ENCODE data around the gene SRL.

SRL gene

DNA sequence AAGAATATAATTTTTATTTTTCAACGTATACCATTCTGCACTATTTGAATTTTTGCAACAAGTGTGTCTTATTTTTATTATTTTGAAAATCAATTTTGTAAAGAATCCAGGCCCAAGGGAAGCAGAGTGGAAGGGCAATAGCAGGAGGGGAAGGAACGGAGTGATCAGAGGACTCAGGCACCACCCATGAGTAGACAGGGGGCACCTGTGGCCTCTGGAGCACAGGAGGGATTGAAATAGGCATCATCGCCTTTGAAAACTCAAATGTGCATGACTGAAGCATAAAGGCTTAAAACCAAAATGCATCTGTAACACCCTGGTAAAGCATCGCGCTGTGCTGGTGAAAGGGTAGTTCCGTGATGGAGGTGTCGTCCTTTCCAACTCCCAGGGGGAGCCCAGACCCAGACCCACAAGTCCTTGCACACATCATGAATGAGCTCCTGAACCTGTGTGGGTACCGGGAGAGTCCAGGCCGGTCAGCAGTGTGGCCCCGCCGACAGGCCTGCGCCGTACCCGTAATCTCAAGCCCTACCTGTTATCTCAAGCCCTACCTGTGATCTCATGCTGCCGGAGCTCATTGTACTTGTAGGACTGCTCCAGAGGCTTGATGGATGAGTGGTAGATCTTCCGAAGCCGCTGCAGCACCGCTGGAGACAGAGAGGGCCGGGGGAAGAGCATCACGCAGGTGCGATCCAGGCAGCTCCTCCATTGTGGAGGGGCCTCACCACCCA is 39.1 kb downstream of the SRL start:
- in situ Hi-C loops (cut with MboI; ENCODE audit: low sequenced_read_pairs): no loop called here

DNA sequence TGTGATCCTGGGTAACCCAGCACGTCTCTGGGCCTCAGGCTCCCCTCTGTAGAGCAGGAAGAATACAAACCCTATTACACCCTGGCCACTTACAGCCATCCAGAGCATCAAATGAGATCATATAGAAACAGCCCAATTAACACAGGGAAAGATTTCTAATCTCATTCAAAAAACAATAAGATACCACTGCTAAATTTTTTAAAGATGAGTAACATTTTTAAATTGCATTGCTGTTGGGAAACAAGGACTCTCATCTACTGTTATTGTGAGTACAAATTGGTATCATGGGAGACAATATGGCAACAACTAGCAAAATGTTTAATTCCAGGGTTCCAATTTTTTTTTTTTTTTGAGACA is 41.1 kb downstream of the SRL start:
- in situ Hi-C loops (cut with MboI; ENCODE audit: low sequenced_read_pairs): no loop called here

DNA sequence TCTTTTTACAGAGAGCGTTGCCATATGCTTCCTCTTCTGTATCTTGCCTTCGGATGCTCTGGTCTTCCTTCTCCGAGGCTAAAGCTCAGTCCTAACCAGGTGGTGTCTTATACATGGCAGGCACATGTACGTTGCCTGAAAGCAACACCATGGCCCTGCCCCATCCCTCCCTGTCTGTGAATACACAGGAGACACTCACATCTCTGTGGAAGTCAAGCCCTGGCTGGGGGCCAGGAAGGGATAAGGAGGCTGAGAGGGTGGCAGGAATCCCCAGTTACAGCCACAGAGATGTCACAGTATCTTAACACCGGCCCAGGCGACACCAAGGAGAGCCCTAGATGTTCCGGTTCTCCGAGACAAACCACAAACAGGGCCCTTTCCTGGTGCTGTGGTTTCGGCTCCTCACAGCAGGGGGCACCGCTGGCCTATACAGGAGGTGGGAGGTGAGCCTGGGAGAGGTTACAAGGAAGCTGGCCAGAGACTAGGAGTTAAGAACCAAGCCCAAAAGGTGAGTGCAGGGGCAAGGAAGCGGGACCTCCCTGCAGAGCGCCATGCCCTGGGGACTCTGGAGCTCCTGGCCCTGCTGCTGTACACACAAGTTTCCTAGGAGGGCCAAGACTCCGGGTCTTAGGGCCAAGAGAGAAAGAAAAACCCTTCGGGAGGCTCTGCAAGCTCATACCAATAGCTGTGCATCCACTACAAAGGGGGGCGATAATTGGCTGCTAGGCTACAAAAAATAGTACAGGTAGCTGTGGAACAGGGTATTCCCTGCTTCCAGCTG is 41.7 kb downstream of the SRL start:
- in situ Hi-C loops (cut with MboI; ENCODE audit: low sequenced_read_pairs): no loop called here

- in situ Hi-C loops (cut with MboI; ENCODE audit: low sequenced_read_pairs): no loop called here
These were observed 43.1 kb downstream of the SRL start for GRCh38 chr16:4198816-4199215.

DNA sequence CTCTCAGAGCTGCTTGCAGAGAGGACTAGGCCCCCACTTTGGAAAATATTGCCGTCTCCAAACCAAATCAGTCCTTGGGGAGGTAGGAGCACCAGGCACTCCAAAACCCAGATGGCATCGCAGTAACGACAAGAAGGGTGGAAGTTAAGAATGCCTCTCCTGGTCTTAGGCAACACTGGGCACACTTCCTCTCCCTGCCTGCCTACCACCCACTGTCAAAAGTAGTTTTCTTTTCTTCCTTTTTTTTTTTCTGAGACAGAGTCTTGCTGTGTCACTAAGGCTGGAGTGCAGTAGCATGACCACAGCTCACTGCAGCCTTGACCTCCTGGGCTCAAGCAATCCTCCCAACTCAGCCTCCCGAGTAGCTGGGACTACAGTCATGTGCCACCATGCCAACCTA is 47.2 kb downstream of the SRL start:
- in situ Hi-C loops (cut with MboI; ENCODE audit: low sequenced_read_pairs): no loop called here

DNA sequence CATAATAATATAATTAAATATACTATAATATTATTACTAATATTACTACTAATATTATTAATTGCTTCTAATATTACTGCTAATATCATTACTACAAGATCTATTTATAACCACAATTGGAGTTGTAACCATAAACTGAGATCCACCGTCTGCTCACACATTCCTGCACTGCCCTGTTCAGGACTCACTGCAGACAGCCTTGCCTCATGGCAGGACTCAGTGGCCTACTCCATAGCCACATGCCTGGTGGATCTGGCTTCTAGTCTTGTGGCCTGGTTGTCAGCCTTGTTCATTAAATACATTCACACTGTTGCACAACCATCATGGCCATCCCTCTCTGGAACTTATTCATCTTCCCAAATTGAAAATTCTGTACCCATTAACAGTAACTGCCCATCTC is 48.0 kb downstream of the SRL start:
- in situ Hi-C loops (cut with MboI; ENCODE audit: low sequenced_read_pairs): no loop called here

DNA sequence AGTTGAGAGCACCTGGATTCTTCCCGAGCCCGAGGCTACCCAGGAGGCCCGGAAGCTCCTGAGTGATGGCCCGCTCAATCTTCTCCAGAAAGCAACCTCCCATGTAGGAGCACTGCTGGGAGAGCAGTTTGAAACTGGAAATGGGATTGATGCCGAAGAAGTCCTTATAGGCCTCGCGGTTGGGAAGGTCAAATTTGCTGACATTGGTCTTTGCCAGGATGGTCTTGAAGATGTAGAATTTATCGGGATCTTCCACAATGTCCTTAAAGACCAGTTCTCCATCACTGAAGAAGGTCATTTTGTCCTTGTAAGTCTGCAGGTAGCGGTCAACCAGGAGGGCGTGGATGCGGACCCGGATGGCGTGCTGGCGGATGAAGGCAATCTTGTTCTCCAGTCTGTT is 49.7 kb downstream of the SRL start:
- in situ Hi-C loops (cut with MboI; ENCODE audit: low sequenced_read_pairs): no loop called here

GRCh38 chr16:4190712-4191333 is 51.1 kb downstream of the SRL start:
- in situ Hi-C loops (cut with MboI; ENCODE audit: low sequenced_read_pairs): no loop called here

GRCh38 chr16:4190086-4190485 is 51.8 kb downstream of the SRL start:
- in situ Hi-C loops (cut with MboI; ENCODE audit: low sequenced_read_pairs): no loop called here

GRCh38 chr16:4184038-4184702 is 57.7 kb downstream of the SRL start:
- in situ Hi-C loops (cut with MboI; ENCODE audit: low sequenced_read_pairs): no loop called here

DNA sequence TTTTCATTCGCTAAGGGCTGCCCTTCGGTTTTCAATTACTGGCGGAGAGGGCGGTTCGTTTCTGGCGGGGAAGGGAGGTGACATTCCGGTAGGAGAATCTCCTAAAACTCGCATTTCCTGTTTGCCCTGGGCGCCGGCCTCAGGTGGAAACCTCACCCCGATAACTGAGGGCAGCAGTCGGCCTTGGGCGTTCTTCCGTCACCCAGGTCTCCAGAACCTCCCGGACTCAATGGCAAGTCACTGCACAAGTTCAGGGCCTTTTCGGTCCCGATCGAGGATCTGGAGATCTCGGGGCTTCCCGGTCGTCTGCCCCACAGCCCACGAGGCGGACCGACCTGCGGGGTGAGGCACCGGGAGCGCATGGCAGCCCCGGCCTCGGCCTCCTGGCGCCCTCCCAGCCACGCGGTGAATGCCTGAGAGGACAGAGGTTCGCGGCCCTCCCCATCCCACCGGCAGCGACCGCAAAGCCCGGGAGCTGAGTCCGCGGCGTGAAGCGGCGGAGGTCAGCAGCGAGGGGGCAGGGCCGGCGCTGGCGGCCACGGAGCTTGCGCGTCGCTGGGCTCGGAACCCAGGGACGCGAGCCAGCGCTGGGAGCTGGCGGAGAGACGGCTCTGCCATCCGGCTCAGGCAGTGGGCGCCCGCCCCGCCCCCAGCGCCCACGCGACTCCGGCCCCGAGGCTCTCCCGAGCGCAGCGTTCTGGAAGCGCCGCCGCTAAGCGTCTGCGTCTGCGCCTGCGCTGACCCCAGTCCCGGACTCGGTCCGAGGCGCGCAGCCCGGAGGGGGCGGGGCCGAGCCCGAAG is 58.4 kb downstream of the SRL start:
- in situ Hi-C loops (cut with MboI; ENCODE audit: low sequenced_read_pairs): no loop called here

DNA sequence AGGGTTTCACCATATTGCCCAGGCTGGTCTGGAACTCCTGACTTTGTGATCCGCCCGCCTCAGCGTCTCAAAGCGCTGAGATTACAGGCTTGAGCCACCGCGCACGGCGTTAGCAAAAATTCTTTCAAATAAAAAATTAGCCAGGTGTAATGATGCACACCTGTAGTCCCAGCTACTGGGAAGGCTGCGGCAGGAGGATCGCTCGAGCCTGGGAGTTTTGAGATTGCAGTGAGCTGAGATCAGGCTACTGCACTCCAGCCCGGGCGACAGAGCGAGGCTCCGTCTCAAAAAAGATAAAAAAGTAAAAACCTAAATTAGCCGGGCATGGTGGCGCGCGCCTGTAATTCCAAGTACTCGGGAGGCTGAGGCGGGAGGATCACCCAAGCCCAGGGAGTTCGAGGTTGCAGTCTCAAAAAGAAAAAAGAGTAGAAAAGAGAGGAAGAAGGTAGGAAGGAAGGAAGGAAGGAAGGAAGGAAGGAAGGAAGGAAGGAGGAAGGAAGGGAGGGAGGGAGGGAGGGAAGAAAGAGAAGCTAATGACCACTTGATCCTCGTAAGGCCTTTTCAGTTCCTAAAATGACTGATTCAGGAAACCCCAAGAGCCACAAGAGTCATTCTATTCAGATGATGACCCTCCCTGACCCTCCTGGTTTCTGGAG is 59.2 kb downstream of the SRL start:
- in situ Hi-C loops (cut with MboI; ENCODE audit: low sequenced_read_pairs): no loop called here

- in situ Hi-C loops (cut with MboI; ENCODE audit: low sequenced_read_pairs): no loop called here
These were observed 61.4 kb downstream of the SRL start for GRCh38 chr16:4180511-4180910.

- in situ Hi-C loops (cut with MboI; ENCODE audit: low sequenced_read_pairs): no loop called here
These were observed 62.1 kb downstream of the SRL start for GRCh38 chr16:4179763-4180260.

DNA sequence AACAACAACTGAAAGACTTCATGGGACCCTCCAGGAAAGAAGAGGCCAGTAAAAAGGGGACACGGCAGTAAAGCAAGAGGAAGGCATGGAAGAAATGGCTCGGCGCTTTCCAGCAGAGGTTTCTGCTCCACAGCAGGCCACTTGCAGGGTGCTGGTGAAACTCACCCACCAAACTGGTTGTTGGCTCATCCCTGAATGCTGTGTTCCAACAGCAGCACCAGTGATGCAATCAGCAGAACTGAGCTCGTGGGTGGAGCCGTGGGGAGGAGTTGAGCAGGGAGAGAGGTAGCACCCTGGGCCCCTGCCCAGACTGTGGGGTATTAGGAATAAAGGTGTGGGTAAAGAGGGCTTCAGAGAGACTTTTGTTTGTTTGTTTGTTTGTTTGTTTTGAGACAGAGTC is 62.9 kb downstream of the SRL start:
- in situ Hi-C loops (cut with MboI; ENCODE audit: low sequenced_read_pairs): no loop called here

GRCh38 chr16:4178468-4179010 is 63.3 kb downstream of the SRL start:
- in situ Hi-C loops (cut with MboI; ENCODE audit: low sequenced_read_pairs): no loop called here

DNA sequence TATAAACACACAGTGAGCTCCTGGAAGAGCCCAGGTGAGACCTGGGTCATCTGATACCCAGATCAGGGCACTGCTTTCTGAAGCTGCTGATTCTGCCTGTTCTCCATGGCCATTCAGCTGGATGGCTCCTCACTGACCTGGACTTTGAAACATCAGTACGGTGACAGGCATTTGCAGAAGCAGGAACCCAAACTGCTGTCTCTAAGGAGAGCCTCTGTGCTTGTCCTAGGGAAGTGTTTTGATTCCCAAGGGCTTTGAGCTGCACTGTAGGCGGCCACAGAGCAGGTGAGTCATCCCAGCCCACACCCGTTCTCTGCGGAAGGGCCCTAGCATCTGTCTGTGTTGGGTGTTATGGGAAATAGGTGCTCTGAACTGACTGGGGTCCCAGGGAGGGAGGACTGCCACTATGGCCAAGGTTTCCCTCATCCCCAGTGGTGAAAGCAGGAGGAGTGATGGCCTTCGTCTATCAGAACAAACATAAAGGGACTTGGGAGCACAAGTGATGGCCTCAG is 64.9 kb downstream of the SRL start:
- in situ Hi-C loops (cut with MboI; ENCODE audit: low sequenced_read_pairs): no loop called here

GRCh38 chr16:4175849-4176248 is 66.0 kb downstream of the SRL start:
- in situ Hi-C loops (cut with MboI; ENCODE audit: low sequenced_read_pairs): no loop called here

DNA sequence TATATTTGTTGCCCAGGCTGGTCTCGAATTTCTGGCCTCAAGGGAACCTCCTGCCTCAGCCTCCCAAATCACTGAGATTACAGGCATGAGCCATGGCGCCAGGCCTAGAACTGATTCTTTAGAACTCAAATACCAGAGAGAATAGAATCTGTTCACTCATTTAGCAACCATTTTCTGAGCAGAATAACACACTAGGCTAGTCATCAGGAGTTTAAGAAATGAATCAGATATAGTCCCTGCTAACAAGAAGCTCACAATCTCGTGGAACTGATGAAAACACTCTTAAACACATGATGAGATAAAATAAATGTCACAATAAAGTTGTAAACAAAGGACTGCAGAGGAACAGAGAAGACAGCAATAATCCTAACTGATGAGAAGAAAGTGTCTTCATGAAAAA is 69.8 kb downstream of the SRL start:
- in situ Hi-C loops (cut with MboI; ENCODE audit: low sequenced_read_pairs): no loop called here

- in situ Hi-C loops (cut with MboI; ENCODE audit: low sequenced_read_pairs): no loop called here
These were observed 72.5 kb downstream of the SRL start for GRCh38 chr16:4169415-4169814.
